Rectal smooth muscle tissue (tissue), 1 donor: ENCODE measurements around the gene TMEM62.

Experiments
- H3K27ac ChIP-seq: one replicate; pipeline ENCODE4 v1.7.0; 2013; ENCODE audit warnings: low read depth, low read length, inconsistent platforms
- H3K27me3 ChIP-seq: one replicate; pipeline ENCODE4 v1.7.0; 2013; ENCODE audit warnings: low read length; ENCODE audit not compliant: control insufficient read depth, insufficient read depth
- H3K36me3 ChIP-seq: one replicate; pipeline ENCODE4 v1.7.0; 2013; ENCODE audit warnings: low read length; ENCODE audit not compliant: control insufficient read depth, insufficient read depth
- H3K4me1 ChIP-seq: one replicate; pipeline ENCODE4 v1.7.0; 2013; ENCODE audit warnings: low read length; ENCODE audit not compliant: control insufficient read depth, insufficient read depth
- H3K4me3 ChIP-seq: one replicate; pipeline ENCODE4 v1.7.0; 2013; ENCODE audit warnings: low read length
- H3K9ac ChIP-seq: one replicate; pipeline ENCODE4 v1.7.0; 2013; ENCODE audit warnings: low read length

TMEM62 gene

DNA sequence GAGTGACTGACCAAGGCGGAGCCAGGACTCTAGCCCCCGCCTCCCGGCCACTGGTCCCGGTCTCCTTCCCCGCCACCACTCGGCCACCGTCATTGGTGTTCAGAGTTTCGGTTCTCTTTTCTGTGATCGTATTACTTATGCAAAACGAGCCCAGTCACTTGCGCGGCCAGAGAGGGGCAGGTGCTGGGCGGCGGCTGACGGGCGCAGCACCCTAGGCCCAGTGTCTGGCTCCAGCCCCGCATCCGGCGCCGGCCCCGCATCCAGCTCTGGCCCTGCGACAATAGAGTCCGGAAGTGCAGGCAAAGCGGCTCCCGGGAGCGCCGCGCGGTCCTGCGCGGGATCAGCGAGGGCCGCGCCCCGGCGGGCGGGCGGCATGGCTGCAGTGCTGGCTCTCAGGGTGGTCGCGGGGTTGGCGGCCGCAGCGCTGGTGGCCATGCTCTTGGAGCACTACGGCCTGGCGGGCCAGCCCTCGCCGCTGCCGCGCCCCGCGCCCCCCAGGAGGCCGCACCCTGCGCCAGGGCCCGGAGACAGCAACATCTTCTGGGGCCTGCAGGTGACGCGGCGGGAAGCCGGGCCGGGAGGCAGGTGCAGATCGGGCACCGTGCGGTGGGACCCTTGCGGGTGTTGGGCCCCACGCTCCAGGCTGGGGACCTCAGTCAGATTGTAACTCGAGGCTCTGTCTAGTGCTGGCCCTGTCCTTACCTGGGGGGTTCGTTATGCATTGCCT, at the start of gene TMEM62:
TMEM62 (plus strand) TSS at position 157 of the 727 bp plus-strand sequence; CDS start at position 374, 217 bp downstream.
- Histone ChIP-seq H3K4me1 (peaks cover 5% of the 10 kb centered on the region), H3K27ac (peak within 1 kb of the TSS; percentile 81), H3K36me3 (peaks cover 11% of the 10 kb centered on the region), H3K9ac (peak within 1 kb of the TSS; percentile 49), H3K4me3 (peak within 1 kb of the TSS; percentile 81), H3K27me3 (no peaks in the 10 kb centered on the region)

DNA sequence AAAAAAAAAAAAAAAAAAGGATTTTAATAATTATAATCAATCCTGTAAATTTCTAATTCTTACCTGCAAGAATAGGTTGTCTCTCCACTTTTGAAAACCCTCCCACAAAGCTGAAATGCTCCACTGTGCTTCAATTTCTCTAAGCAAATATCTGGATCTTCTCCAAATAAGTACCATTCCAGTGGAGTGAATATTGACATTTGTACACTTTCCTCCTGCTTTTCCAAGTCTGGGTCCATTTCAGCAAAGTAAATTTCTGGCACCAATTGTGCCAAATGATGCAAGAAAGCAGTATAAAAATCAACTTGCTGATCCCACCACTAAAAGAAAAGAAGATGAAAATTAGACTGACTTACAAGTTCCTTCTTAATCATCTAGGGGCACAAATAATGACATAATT, 47.5 kb upstream of the TMEM62 start:
- no peak overlapping the region for H3K9ac ChIP-seq
- no peak overlapping the region for H3K4me3 ChIP-seq
- no peaks in the 10 kb centered on the region for H3K27me3 ChIP-seq
- no peak overlapping the region for H3K27ac ChIP-seq
- peaks cover 3% of the 10 kb centered on the region for H3K36me3 ChIP-seq
- peaks cover 6% of the 10 kb centered on the region for H3K4me1 ChIP-seq

DNA sequence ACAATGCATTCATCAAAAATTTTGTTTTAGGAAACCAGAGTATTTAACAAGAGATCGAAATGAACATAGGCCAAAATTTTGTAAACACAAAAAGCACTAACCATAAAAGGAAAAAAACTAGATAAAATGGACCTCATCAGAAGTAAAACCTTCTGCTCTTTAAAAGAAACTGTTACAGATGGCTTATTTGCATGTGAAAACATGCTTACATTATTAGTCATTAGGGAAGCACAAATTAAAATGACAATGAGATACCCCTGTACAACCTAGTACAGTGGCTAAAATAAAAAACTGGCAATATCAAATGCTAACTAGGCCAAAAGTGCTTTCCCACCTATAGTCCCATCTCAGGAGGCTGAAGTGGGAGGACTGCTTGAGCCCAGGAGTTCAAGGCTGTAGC, 46.8 kb upstream of the TMEM62 start:
- H3K9ac ChIP-seq = no peak overlapping the region
- H3K27ac ChIP-seq = no peak overlapping the region
- no peaks in the 10 kb centered on the region for H3K27me3 ChIP-seq
- peaks cover 6% of the 10 kb centered on the region for H3K4me1 ChIP-seq
- no peak overlapping the region for H3K4me3 ChIP-seq
- H3K36me3 ChIP-seq = peaks cover 3% of the 10 kb centered on the region

DNA sequence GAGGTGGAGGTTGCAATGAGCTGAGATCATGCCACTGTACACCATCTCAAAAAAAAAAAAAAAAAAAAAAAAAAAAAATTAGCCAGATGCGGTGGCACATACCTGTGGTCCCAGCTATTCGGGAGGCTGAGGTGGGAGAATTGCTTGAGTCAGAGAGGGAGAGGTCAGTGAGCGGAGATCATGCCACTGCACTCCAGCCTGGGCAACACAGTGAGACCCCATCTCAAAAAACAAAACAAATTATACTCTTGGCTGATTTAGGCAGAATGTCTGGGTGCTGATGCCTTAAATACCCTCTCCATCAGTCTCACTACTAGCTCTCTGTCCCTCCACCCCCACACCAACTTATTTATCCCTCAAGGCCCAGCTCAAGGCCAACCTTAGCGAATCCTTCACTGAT, 41.5 kb upstream of the TMEM62 start:
- Histone ChIP-seq H3K27me3 (no peaks in the 10 kb centered on the region), H3K36me3 (no peaks in the 10 kb centered on the region), H3K4me3 (no peak overlapping the region), H3K9ac (no peak overlapping the region), H3K4me1 (no peaks in the 10 kb centered on the region), H3K27ac (no peak overlapping the region)

DNA sequence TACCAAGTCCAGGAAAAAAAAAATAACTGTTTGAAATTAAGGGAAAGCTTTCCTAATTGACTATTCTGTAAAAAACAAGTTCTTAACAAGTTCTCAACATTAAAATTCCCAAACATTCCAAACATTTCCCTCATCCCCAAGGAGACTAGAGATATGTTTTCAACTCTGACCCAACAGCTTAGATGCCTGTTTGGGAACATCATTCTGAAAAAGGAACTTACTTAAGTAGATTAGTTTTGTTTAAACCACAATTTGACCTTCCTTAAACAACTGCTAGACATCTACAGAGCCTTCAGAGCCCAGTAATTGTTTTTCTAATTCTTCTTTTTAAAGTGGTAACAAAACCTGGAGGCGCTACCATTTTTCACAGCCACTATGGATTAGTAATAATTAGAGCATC, 40.4 kb upstream of the TMEM62 start:
- no peaks in the 10 kb centered on the region for H3K27me3 ChIP-seq
- no peaks in the 10 kb centered on the region for H3K4me1 ChIP-seq
- H3K4me3 ChIP-seq = no peak overlapping the region
- no peak overlapping the region for H3K9ac ChIP-seq
- H3K27ac ChIP-seq = no peak overlapping the region
- no peaks in the 10 kb centered on the region for H3K36me3 ChIP-seq

DNA sequence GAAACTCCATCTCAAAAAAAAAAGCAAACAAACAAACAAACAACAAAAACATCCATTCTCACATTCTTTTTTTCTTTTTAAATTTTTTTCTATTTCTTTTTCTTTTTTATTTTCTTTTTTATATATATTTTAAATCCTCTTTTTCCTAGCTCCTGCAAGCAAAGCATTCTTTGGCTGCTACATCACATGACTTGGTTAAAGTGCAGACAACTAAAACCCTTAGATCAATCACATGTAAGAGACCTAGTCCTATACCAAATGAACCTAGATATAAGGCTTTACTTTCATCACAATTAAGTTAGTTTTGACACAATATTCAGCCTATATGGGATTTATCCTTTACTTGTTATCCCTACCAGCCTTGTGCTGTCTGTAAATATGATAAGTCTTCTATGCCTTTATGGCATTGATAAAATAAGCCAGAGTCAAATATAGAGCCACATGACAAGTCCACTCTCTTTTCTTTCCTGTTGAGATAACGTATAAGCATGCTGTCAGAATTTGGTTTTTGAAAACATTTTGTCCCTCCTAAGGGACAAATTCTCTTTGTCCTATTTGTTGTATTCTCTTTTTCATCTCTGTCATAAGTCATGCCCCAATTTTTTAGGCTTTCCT, 38.9 kb upstream of the TMEM62 start:
- Histone ChIP-seq H3K4me3 (no peak overlapping the region), H3K27ac (no peak overlapping the region), H3K36me3 (no peaks in the 10 kb centered on the region), H3K27me3 (no peaks in the 10 kb centered on the region), H3K4me1 (no peaks in the 10 kb centered on the region), H3K9ac (no peak overlapping the region)

DNA sequence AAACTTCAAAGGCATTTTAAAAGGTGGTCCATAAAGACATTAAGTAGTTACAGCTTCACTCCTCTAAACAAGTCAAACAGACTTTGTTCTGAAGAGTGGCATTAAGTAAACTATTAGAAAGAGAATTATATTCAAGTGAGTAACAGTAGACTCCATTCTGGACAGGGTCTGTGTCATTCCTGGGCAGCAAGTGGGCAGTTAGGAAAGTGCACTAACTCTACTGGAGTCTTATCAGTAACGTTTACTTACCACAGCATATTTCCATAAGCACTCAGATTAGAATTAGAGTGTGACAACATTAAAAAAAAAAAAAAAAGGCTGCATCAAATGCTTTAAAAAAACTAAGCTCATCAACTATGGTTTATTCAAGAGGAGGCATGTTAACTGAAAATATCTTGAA, 38.1 kb upstream of the TMEM62 start:
- Histone ChIP-seq H3K27ac (no peak overlapping the region), H3K4me3 (no peak overlapping the region), H3K27me3 (no peaks in the 10 kb centered on the region)

DNA sequence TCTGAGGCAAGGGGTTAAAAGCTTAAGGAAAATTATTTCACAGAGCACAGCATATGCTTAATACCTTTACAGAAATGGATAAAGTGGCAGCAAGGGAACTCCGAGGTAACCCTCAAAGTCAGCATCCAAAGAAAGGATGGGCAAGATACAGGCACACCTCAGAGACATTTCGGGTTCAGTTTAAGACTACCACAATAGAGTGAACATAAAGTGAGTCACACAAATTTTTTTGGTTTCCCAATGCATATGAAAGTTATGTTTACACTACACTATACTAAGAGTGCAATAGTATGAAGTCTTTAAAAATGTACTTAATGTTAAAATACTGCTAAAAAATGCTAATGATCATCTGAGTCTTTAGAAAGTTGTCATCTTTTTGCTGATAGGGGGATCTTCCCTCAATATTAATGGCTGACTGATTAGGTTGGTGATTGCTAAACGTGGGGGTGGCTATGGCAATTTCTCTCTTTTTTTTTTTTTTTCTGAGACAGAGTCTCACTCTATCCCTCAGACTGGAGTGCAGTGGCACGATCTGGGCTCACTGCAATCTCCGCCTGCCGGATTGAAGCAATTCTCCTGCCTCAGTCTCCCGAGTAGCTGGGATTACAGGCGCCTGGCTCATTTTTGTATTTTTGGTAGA, 37.6 kb upstream of the TMEM62 start:
- Histone ChIP-seq H3K36me3 (peaks cover 2% of the 10 kb centered on the region), H3K4me1 (no peaks in the 10 kb centered on the region), H3K9ac (no peak overlapping the region), H3K4me3 (no peak overlapping the region), H3K27me3 (no peaks in the 10 kb centered on the region), H3K27ac (no peak overlapping the region)

More for the DNA sequence above, 38.1 kb upstream of the TMEM62 start:
- Histone ChIP-seq H3K4me1 (no peaks in the 10 kb centered on the region), H3K36me3 (peaks cover 2% of the 10 kb centered on the region), H3K9ac (no peak overlapping the region)

DNA sequence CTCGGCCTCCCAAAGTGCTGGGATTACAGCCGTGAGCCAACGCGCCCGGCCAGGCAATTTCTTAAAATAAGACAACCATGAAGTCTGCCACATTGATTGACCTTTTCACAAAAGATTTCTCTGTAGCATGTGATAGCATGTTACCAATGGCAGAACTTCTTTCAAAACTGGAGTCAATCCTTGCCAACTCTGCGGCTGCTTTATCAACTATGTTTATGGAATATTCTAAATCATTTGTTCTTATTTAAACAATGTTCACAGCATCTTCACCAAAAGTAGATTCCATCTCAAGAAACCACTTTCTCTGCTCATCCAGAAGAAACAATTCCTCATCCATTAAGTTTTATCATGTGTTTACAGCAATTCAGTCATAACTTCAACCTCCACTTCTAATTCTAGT, 37.0 kb upstream of the TMEM62 start:
- H3K9ac ChIP-seq = no peak overlapping the region
- H3K4me1 ChIP-seq = no peaks in the 10 kb centered on the region
- no peak overlapping the region for H3K4me3 ChIP-seq
- H3K36me3 ChIP-seq = peaks cover 2% of the 10 kb centered on the region
- no peaks in the 10 kb centered on the region for H3K27me3 ChIP-seq
- no peak overlapping the region for H3K27ac ChIP-seq

DNA sequence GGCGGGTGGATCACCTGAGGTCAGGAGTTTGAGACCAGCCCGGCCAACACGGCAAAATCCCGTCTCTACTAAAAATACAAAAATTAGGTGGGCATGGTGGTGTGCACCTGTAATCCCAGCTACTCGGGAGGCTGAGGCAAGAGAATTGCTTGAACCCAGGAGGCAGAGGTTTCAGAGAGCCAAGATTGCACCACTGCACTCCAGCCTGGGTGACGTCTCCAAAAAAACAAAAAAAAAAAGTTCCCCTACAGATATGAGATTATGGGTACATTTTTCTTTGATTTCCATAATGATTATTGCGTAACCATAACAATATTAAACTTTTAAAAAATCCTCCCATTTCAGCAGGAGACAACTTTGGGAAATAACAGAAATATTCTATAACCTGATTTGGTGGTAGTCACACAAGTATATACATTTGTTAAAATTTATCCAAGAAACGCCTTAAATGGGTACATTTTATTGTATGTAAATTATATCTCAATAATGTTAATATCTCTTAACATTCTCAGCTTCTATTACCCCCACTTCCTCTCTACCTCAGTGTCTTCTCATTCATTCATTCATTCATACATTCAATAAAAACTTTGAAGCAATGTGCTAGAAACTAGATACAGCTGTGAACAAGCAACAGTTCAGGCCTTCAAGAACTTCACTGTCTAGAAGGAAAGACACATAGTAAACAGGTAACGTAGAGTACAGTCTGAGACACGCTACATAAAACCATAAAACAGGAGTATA, 34.1 kb upstream of the TMEM62 start:
- no peaks in the 10 kb centered on the region for H3K27me3 ChIP-seq
- H3K4me1 ChIP-seq = peaks cover 1% of the 10 kb centered on the region
- H3K9ac ChIP-seq = no peak overlapping the region
- H3K4me3 ChIP-seq = no peak overlapping the region
- peaks cover 2% of the 10 kb centered on the region for H3K36me3 ChIP-seq
- H3K27ac ChIP-seq = no peak overlapping the region

DNA sequence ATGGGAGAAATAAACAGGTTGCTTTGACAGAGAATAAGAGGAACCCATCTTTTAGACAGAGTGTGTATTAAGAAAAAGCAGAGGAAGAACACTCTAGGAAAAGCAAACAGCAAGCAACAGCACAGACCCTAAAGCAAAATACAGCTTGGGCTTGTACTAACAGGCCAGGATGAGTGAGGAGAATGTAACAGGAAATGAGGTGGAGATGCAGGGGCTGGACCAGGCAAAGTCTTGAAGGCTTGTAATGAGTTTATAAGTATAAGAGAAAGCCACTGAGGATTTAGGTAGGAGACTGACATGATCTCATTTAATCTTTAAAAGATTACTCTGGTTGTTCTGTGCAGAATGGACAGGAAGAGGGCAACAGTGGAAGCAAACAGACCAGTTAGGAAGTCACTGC, 32.4 kb upstream of the TMEM62 start:
- Histone ChIP-seq H3K27ac (no peak overlapping the region), H3K4me1 (peaks cover 8% of the 10 kb centered on the region), H3K9ac (no peak overlapping the region), H3K27me3 (no peaks in the 10 kb centered on the region), H3K4me3 (no peak overlapping the region), H3K36me3 (peaks cover 2% of the 10 kb centered on the region)

DNA sequence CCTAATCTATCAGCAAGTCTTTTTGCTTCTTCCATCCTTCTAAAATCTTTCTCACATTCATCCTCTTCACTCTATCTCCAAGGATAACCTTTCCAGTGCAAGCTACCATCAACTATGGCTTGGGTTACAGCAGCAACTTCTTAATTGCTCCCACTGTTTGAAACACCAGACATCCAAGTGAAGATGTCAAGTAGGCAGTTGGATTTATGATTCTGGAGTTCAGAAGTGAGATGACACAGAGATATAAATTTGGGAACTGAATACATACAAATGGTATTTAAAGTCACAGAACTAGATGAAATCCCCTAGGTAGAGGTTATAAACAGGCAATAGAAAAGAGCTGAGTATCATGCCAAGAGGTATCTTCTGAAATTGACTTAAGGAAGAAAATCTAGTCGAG, 31.2 kb upstream of the TMEM62 start:
- Histone ChIP-seq H3K27ac (no peak overlapping the region), H3K4me1 (peaks cover 14% of the 10 kb centered on the region), H3K36me3 (peaks cover 2% of the 10 kb centered on the region), H3K4me3 (no peak overlapping the region), H3K9ac (no peak overlapping the region), H3K27me3 (no peaks in the 10 kb centered on the region)
